Muscle of arm (tissue), 14 donors: ENCODE results near the gene NRAP. TPM values are rescaled to one million over a fixed set of nuclear protein-coding genes. Genes with fewer than 3 reads are reported as not detected.

Experiments used
- DNase-seq: peaks from one replicate; pipeline ENCODE4 v3.0.0-alpha.2; 2013
- long read RNA-seq, 11 donors: transcript quantifications; one replicate each; lab custom pipeline, GENCODE V29; 2026
- polyA plus RNA-seq, 12 donors: library from polyadenylated mRNA; unstranded; fragments of 120-200 nt; gene quantifications; one replicate each; pipeline ENCODE4 v1.2.1, GENCODE V29; 2013; ENCODE audit not compliant: insufficient read length in 12 of 12

The NRAP gene
- polyA plus RNA-seq = 10 to 100 TPM in 5 of 12 donors, 1 to 10 TPM in 6, not detected in 1; 5.2 to 72.1 (median 7.7) TPM
- long read RNA-seq, donor 1, partial matches to known transcripts = 128 of 128 reads
- long read RNA-seq, donor 1, other reads (novel, unspliced or antisense) = 0 of 128 reads
- long read RNA-seq, donor 2, partial matches to known transcripts = 6 of 6 reads
- long read RNA-seq, donor 2, other reads (novel, unspliced or antisense) = 0 of 6 reads
- long read RNA-seq, donor 3 = 0 reads
- long read RNA-seq, donor 4 = 0 reads
- long read RNA-seq, donor 5 = 0 reads
- long read RNA-seq, donor 6 = 0 reads
- long read RNA-seq, donor 7 = 0 reads
- long read RNA-seq, donor 8 = 0 reads
- long read RNA-seq, donor 9 = 0 reads
- long read RNA-seq, donor 10, full-length matches to known transcripts = 3 of 3 reads
- long read RNA-seq, donor 10, partial matches to known transcripts = 0 of 3 reads
- long read RNA-seq, donor 10, other reads (novel, unspliced or antisense) = 0 of 3 reads
- long read RNA-seq, donor 11 = 0 reads

- no peak for DNase-seq
Measured at GRCh38 chr10:113663908-113664307, at the start of gene NRAP. NRAP (minus strand) TSS chr10:113664041; CDS start chr10:113663882, 159 bp downstream.

- no peak for DNase-seq
Measured at GRCh38 chr10:113713640-113713982, 49.8 kb upstream of the NRAP start.

- DNase-seq = no peak
Measured at GRCh38 chr10:113712755-113713639, 49.2 kb upstream of the NRAP start.

DNA sequence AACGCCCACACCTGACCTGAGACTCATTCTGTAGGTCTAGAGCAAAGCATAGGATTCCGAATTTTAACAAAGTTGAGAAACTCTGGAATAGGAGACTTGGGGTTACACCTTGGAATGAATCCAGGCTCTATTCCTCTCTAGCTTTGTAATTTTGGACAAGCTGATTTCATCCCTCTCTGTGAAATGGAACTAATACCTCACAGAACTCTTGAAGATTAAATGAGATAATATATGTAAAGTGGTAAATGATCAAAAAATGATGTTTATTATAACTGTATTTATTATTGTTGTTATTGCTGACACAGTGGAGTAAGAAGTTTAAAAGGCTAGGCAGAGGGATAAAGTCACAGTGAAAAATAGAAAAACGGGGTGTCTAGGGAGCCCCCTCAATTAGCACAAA, 48.2 kb upstream of the NRAP start:
- DNase-seq = no peak

DNA sequence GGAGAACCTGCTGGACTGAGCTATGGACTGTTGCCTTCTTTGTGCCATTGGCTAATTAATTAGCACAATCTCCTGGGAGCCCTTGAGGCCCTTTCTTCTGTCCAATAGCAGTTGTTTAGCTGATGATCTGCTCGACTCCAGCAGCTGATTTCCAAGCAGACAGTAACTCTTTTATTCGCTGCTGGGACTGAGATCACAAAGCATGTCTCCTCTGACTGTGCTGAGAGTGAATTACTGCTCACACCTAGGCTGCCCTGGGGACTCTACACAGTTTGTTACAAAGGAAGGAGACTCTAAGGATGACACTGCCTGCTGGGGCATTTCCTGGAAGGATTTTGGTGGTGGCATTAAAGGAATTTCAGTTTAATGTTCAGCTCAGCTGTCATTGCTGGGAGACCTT, 47.3 kb upstream of the NRAP start:
- no peak for DNase-seq

DNA sequence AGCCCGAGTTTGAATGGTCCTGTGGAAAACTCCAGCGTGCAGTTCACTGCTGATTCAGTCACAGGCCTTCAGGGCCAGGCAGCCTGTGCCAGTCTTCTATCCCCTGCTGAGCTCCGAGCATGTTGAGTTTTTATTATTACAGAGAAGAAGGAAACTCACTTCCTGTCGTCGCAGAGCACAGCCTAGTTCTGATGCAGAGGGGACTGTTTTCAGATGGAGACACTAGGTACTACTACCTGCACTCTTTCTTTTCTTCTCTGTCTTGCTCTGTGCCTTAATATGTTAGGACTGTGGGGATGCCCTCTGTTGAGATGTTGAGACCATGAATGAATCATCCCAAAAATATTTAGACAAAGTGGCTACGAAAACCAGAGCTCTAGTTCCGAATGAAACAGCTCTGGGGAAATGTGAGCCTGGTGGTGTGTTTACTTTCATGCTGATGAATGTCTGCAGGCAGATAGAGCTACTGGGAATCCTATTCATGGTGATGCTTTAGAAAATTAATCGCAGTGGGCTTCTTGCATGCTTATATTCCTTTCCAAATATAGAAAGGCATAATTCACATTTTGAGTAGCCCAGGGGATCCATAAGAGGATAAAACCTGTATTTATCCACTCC, 45.5 kb upstream of the NRAP start:
- DNase-seq = no peak

- no peak for DNase-seq
Measured at GRCh38 chr10:113708640-113709039, 44.8 kb upstream of the NRAP start.

DNA sequence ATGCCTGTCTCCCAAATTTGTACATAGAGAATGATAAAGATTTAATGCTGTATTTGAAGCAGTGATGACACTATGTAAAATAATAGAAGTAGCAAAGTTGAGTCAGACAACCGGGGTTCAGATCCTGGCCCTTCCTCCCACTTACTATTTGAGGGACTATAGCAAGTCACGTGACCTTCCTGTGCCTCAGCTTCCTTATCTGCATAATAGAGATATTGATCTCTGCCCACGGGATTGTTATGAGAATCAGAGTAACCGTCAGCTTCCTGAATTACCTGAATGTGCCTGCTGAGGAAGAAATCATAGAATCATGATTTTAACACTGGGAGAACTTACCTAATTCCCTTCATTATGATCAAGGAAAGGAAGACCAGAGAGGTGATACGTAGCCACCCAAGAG, 42.8 kb upstream of the NRAP start:
- DNase-seq = no peak

DNA sequence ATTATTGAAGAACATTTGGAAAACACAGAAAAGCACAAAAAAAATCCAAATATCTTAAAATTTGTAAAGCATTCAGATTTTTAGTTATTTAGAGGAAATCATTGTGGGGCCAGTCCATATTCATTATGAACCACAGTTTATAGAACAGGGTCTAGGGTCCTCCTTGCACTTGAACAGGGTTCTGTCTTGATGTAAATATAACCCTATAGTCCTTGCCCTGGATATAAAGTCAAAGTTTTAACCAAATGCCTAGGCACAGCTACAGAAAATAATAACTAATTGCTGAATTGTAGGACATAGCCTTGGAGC, 41.5 kb upstream of the NRAP start:
- no peak for DNase-seq

DNA sequence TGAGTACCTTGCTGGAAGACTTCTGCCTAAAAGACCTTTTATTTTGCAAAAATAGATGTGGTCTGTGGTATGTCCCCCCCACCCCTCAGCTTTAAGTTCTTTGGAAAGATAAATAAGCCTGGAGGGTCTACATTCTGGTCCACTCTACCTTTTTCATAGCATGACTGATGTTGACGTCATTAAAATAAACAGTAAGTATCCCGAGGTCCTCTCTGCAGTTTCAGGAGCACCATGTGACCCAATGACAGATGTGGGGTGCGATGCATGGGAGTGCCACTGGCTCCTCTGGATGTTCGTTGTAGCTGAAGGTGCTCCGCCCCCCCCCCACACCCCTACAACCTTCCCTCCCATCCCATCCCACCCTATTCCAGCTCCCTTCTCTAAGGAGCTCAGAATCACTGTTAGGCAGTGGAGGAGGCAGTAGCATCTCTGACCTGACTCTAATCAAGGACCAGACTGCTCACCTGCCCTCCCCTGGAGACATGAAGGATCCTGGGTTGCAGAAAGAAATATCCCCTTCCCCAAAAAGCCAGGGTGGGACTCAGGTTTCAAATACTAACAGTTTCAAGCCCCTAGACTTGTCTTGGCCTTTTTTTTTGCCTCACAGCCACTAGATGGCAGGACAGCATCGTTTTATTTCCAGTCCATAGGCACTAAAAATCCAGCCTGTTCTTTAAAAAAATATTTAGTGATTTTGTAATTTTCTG, 40.9 kb upstream of the NRAP start:
- DNase-seq = peak; percentile 28

DNA sequence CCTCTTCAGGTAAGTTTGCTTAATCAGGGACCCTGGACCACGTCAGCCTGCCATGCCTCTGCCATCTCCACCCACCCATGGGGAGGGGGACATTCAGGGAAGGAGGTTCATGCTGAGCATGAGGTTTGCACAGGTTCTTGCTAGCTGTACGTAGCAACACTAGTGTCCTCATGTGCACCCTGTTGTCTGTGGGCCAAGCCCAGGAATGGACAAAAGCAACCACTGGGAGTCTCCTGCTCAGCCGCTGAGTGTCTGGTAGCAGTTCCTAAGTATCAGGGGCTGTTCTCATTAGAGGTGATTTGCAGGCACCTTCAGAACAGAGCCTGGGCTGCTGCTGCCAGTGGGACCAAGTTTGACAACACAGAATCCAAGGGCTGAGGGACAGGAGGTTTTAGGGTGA, 33.8 kb upstream of the NRAP start:
- no peak for DNase-seq

GRCh38 chr10:113695691-113696090, 31.9 kb upstream of the NRAP start:
- DNase-seq = no peak

GRCh38 chr10:113693348-113693747, 29.5 kb upstream of the NRAP start:
- DNase-seq = no peak

DNA sequence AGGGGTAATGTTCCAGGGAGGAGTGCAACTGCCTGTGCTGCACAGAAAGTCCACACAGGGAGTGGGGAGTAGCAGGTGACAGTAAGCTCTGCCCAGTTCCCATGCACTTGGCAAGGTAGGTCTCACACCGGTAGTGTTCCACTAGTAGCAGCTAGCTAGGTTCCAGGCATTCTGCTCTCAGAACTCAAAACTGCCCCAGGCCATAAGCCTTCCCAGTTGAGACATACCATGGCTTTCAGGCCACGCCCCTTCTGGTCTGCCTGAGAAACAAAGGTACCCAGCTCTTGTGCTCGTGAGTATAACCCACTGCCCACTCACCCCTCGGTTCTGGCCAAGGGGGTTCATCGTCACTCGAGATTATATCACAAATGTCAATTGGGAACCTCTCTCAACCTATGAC, 28.4 kb upstream of the NRAP start:
- no peak for DNase-seq

DNA sequence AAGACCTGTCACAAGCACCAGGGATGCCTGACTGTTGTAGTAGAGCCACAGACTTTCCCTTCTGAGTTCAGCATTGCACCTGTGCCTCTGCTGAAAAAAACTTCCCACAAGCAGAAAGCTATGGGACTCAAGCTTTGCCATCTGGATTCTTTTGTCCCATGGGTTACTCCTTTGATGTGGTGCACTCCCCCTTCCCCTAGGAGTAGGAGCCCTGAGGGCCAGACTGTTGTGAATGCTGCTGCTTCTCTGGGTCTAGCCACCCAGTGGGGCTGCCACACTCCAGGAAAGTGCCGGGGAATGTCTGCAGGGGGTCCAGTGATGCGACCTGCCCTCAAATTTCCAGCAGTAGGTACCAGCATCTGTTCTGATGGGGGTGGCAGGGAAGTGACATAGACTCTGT, 27.5 kb upstream of the NRAP start:
- DNase-seq = no peak

- no peak for DNase-seq
Measured at GRCh38 chr10:113690749-113691148, 26.9 kb upstream of the NRAP start.

DNA sequence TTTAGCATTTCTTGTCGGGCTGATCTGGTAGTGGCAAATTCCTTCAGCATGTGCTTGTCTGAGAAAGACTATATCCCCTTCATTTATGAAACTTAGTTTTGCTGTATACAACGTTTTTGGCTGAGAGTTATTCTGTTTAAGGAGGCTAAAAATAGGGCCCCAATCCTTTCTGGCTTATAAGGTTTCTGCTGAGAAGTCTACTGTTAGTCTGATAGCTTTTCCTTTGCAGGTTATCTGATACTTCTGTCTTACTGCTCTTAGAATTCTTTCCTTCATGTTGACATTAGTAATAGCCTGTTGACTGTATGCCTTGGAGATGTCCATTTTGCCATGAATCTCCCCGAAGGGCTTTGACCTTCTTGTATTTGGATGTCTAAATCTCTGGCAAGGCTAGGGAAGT, 25.7 kb upstream of the NRAP start:
- no peak for DNase-seq

- no peak for DNase-seq
Measured at GRCh38 chr10:113689057-113689456, 25.2 kb upstream of the NRAP start.

- DNase-seq = no peak
Measured at GRCh38 chr10:113687037-113687436, 23.2 kb upstream of the NRAP start.

DNA sequence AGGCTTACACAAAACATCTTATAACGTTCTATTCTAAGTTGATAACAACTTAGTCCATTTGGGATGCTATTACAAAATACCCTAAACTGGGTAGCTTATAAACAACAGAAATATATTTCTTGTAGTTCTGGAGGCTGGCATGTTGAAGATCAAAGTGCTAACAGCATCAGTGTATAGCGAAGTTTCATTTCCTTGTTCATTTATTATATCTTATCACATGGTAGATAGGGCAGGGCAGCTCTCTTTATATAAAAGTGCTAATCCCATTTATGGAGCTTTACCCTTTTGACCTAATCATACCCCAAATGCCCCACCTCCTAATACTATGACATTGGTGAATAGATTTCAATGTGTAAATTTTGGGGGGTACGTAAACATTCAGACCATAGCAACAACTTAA, 22.2 kb upstream of the NRAP start:
- no peak for DNase-seq

DNA sequence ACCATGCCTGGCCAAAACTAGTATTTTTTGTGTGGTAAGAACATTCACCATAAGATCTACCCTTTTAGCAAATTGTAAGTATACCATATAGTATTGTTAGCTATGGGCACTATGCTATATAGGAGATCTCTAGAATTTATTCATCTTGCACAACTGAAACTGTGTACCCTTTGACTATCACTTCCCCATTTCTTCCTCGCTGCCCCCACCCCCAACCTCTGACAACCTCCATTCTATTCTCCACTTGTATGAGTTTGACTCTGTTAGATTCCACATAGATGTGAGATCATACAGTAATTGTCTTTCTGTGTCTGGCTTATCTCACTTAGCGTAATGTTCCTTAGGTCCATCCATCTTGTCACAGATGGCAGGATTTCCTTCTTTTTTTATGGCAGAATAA, 19.5 kb upstream of the NRAP start:
- no peak for DNase-seq
